Activated naive CD8-positive, alpha-beta T cell treated with anti-CD3 and anti-CD28 coated beads, Interleukin-2, amount 50 U/mL, for 24 hours (primary cell): ENCODE data around the gene ENTPD6.

Experiments
- ATAC-seq: fragments of 150-1000 bp; cut with Tn5 transposase; one replicate; pipeline ENCODE4 v1.10.0; 2021
- DNase-seq: peaks from one replicate; pipeline ENCODE4 v3.0.0; 2021
- H3K27ac Mint-ChIP-seq: one replicate; pipeline ENCODE4 v1.8.0; 2021; ENCODE audit warnings: mild to moderate bottlenecking, mixed read lengths
- H3K27me3 Mint-ChIP-seq: one replicate; pipeline ENCODE4 v1.8.0; 2021; ENCODE audit warnings: mixed read lengths
- H3K36me3 Mint-ChIP-seq: one replicate; pipeline ENCODE4 v1.8.0; 2021; ENCODE audit warnings: low read depth, mixed read lengths
- H3K4me1 Mint-ChIP-seq: one replicate; pipeline ENCODE4 v1.8.0; 2021; ENCODE audit warnings: mixed read lengths
- H3K4me3 Mint-ChIP-seq: one replicate; pipeline ENCODE4 v1.8.0; 2021; ENCODE audit warnings: mild to moderate bottlenecking, moderate library complexity, mixed read lengths
- H3K9me3 Mint-ChIP-seq: one replicate; pipeline ENCODE4 v1.8.0; 2021; ENCODE audit warnings: mixed read lengths

The ENTPD6 gene

DNA sequence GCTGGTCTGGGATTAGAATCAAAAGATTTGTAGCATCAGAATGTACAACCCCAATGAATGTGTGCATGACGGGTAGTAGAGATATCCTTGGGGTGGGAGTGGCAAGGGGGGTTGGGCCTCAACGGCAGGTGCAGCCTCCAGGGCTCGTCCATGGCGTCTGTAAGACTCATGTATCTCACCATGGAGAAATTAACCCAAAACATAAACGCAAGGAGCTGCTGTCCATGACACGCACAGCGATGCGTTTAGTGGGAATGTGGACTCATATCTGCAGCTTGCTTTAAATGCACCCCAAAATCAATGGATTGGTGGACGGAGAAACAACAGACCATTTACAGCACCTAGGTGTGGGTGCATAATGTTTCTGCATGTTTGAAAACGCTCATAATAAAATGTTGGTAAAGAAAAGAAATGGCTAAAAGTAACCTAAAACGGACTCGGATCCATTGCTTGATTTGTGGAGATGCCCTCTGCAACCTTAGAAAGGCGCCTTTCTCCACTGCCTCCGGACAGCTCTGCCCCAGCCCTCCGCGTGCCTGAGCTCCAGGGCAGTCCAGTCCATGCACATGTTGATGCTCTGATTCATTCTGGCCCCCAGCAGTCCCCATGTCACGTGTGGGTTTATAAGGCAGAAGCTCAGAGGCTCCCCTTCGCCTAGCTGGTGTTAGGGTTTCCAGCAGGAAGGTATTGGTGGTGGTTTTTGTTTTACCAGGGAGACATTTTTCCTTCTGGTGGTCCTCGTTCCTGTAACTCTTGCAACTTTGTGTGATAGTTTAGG is 76.9 kb downstream of the ENTPD6 start:
- no peak for DNase-seq
- H3K4me3 Mint-ChIP-seq: no peak overlapping the region
- peaks cover 3% of the 10 kb centered on the region for H3K4me1 Mint-ChIP-seq
- H3K27me3 Mint-ChIP-seq: no peaks in the 10 kb centered on the region
- no peak overlapping the region for H3K27ac Mint-ChIP-seq
- no peak for ATAC-seq
- peaks cover 11% of the 10 kb centered on the region for H3K36me3 Mint-ChIP-seq
- H3K9me3 Mint-ChIP-seq: no peaks in the 10 kb centered on the region

- DNase-seq: no peak
- Mint-ChIP-seq H3K27ac (no peak overlapping the region), H3K4me3 (no peak overlapping the region), H3K4me1 (no peaks in the 10 kb centered on the region), H3K27me3 (no peaks in the 10 kb centered on the region), H3K36me3 (peaks cover 11% of the 10 kb centered on the region), H3K9me3 (no peaks in the 10 kb centered on the region)
- no peak for ATAC-seq
These were observed 77.5 kb downstream of the ENTPD6 start for GRCh38 chr20:25273046-25273445.

DNA sequence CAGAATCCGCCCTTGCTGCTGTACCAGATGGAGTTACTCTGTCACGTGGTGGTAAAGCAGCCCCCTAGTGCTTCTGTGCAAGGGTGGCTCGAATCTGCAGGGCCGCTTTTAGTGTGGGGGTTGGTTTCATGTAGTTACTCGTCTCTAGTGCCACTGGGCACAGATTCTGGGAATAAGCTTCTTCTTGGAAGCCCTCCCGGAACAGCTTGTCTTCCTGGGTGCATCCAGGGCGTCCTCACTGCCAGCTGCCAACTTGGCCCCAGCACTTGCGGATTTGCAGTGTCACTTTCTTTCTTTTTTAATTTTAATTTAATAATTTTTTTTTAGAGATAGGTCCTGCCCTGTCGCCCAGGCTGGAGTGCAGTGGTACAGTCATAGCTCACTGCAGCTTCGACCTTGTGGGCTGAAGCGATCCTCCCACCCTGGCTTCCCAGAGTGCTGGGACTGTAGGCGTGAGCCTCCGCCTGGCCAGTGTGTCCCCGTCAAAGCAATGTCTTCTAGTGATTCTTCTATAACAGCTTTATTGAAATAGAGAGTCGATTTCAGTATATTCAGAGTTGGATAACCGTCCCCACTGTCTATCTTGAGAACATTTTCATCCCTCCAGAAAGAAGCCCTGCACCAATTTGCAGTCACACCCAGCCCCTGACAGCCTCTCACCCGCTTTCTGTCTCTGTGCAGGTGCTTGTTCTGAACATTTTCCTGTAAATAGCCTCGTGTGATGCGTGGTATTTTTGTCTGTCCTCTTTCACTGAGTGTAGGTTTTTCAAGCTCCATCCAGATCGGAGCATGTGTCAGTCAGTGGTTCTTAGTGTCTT is 78.2 kb downstream of the ENTPD6 start:
- peaks cover 11% of the 10 kb centered on the region for H3K36me3 Mint-ChIP-seq
- DNase-seq (no peak), ATAC-seq (no peak)

DNA sequence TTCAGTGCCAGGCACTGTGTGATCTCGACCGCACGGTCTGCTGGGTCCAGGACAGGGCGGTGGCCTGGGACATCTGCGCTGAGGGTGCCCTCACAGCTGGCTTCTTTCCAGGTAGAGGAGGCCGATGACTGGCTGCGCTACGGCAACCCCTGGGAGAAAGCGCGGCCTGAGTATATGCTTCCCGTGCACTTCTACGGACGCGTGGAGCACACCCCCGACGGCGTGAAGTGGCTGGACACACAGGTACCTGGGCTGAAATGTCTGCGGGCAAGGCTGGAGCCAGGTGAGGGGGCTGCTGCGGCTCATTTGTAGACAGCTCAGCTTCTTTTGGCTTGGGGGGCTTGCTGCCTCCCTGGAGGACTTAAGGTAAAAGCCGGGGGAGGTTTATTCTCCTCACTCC is 79.0 kb downstream of the ENTPD6 start:
- DNase-seq (no peak), ATAC-seq (no peak)
- Mint-ChIP-seq H3K27ac (no peak overlapping the region), H3K9me3 (no peaks in the 10 kb centered on the region), H3K4me1 (no peaks in the 10 kb centered on the region), H3K4me3 (no peak overlapping the region), H3K36me3 (peaks cover 11% of the 10 kb centered on the region), H3K27me3 (no peaks in the 10 kb centered on the region)

More for the DNA sequence above, 78.2 kb downstream of the ENTPD6 start:
- Mint-ChIP-seq H3K27ac (no peak overlapping the region), H3K4me1 (no peaks in the 10 kb centered on the region), H3K4me3 (no peak overlapping the region), H3K27me3 (no peaks in the 10 kb centered on the region), H3K9me3 (no peaks in the 10 kb centered on the region)

- no peak overlapping the region for H3K4me3 Mint-ChIP-seq
- no peaks in the 10 kb centered on the region for H3K27me3 Mint-ChIP-seq
- no peak for DNase-seq
- ATAC-seq: no peak
- no peaks in the 10 kb centered on the region for H3K9me3 Mint-ChIP-seq
- peaks cover 6% of the 10 kb centered on the region for H3K36me3 Mint-ChIP-seq
- no peak overlapping the region for H3K27ac Mint-ChIP-seq
- H3K4me1 Mint-ChIP-seq: no peaks in the 10 kb centered on the region
These were observed 79.6 kb downstream of the ENTPD6 start for GRCh38 chr20:25274891-25275812.

- ATAC-seq (no peak), DNase-seq (no peak)
- H3K9me3 Mint-ChIP-seq: no peaks in the 10 kb centered on the region
- H3K27ac Mint-ChIP-seq: no peak overlapping the region
- no peaks in the 10 kb centered on the region for H3K27me3 Mint-ChIP-seq
- H3K4me3 Mint-ChIP-seq: no peak overlapping the region
- H3K4me1 Mint-ChIP-seq: no peaks in the 10 kb centered on the region
- H3K36me3 Mint-ChIP-seq: peaks cover 6% of the 10 kb centered on the region
These were observed 80.5 kb downstream of the ENTPD6 start for GRCh38 chr20:25275813-25276532.
